SU-DHL-6 (cell line): ENCODE results near the gene GTF3C1.

ENCODE experiments used
- H2AFZ ChIP-seq: fragments of 200-600 bp; sonication (generic); 2 replicates; pipeline ENCODE4 v1.6.1; 2014; ENCODE audit warnings: low read depth, mild to moderate bottlenecking, moderate library complexity, mixed read lengths, antibody characterized with exemption, low read length; ENCODE audit not compliant: severe bottlenecking
- H3F3A ChIP-seq: fragments of 200-600 bp; shearing (Covaris generic); 2 replicates; pipeline ENCODE4 v1.6.0; 2016; ENCODE audit warnings: antibody characterized with exemption, mild to moderate bottlenecking; ENCODE audit not compliant: insufficient read depth
- H3K27ac ChIP-seq: fragments of 200-600 bp; sonication (generic); 2 replicates; pipeline ENCODE4 v1.5.1; 2016; ENCODE audit warnings: low read depth, mild to moderate bottlenecking, low read length, moderate library complexity, mixed read lengths
- H3K27me3 ChIP-seq: fragments of 200-600 bp; sonication (generic), shearing (Covaris generic); 2 replicates; pipeline ENCODE4 v1.6.0; 2014; ENCODE audit warnings: mild to moderate bottlenecking, low read length
- H3K36me3 ChIP-seq: fragments of 200-600 bp; sonication (generic); 2 replicates; pipeline ENCODE4 v1.6.1; 2014; ENCODE audit warnings: mild to moderate bottlenecking, low read length, mixed read lengths
- H3K4me2 ChIP-seq: fragments of 300-600, 200-600 bp; shearing (Covaris generic), sonication (generic); 2 replicates; pipeline ENCODE4 v1.6.0; 2014; ENCODE audit warnings: low read length, low read depth, mild to moderate bottlenecking; ENCODE audit not compliant: poor library complexity, severe bottlenecking
- H3K4me3 ChIP-seq: fragments of 200-600 bp; sonication (generic); 2 replicates; pipeline ENCODE4 v1.5.1; 2014; ENCODE audit warnings: antibody characterized with exemption, low read length, mild to moderate bottlenecking, mixed read lengths; ENCODE audit not compliant: insufficient read depth, poor library complexity, severe bottlenecking
- H3K79me2 ChIP-seq: fragments of 200-600 bp; sonication (generic); 2 replicates; pipeline ENCODE4 v1.6.1; 2014; ENCODE audit warnings: mild to moderate bottlenecking, low read length, moderate library complexity; ENCODE audit not compliant: insufficient read depth
- H3K9ac ChIP-seq: fragments of 200-600 bp; sonication (generic); 2 replicates; pipeline ENCODE4 v1.7.0; 2014; ENCODE audit warnings: mild to moderate bottlenecking, low read length
- H3K9me2 ChIP-seq: fragments of 200-600 bp; sonication (generic); replicated peaks from 2 replicates; pipeline ENCODE4 v1.6.1; 2014; ENCODE audit warnings: low read length; ENCODE audit not compliant: insufficient read depth
- H3K9me3 ChIP-seq: fragments of 200-600 bp; sonication (generic); 2 replicates; pipeline ENCODE4 v1.6.1; 2014; ENCODE audit warnings: low read length, mixed read lengths; ENCODE audit not compliant: insufficient read depth
- H4K20me1 ChIP-seq: fragments of 200-600 bp; sonication (generic); 2 replicates; pipeline ENCODE4 v1.6.1; 2014; ENCODE audit warnings: low read depth, mild to moderate bottlenecking, antibody characterized with exemption, low read length, moderate library complexity, mixed read lengths
- CTCF ChIP-seq: fragments of 200-600 bp; sonication (generic); IDR thresholded peaks from one replicate; pipeline ENCODE4 v1.5.1; 2017; ENCODE audit warnings: antibody characterized with exemption, mild to moderate bottlenecking, low read length, moderate library complexity; ENCODE audit not compliant: insufficient read depth, poor library complexity, severe bottlenecking
- EZH2phosphoT487 ChIP-seq: fragments of 200-600 bp; sonication (generic), shearing (Covaris generic); conservative IDR thresholded peaks from 2 replicates; pipeline ENCODE4 v1.6.1; 2018; ENCODE audit warnings: mild to moderate bottlenecking, antibody characterized with exemption, low read length, moderate library complexity, mixed read lengths

GTF3C1 gene

DNA sequence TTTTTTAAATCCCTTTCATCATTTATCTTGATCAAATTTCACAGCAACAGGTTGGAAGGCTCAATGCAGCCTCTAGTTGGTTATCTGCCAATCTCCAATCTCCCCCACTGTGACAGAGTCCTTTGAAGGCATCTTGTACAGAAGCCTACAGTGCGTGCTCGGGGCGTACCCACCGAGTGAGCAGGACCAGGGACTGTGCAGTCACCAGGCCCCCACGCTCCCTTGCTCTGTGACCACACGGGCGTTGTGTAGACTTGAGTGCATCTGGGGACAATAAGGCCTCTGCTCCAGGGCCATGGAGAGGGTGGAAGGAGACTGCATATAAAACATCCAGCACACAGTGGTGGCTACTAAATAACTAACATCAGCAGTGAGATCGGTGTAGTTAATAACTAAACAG lies 63.4 kb downstream of the GTF3C1 start:
- Histone ChIP-seq H3K79me2 (no peaks in the 10 kb centered on the region), H4K20me1 (no peaks in the 10 kb centered on the region), H3F3A (no peaks in the 10 kb centered on the region), H3K9ac (no peak overlapping the region), H3K36me3 (no peaks in the 10 kb centered on the region), H3K9me3 (no peaks in the 10 kb centered on the region), H3K27me3 (no peaks in the 10 kb centered on the region), H3K27ac (no peak overlapping the region), H3K4me3 (no peak overlapping the region), H3K9me2 (no peaks in the 10 kb centered on the region), H3K4me2 (no peak overlapping the region), H2AFZ (no peak overlapping the region)
- TF ChIP-seq EZH2phosphoT487 (no peak), CTCF (no peak)

GRCh38 chr16:27485811-27486210 lies 63.9 kb downstream of the GTF3C1 start:
- no peaks in the 10 kb centered on the region for H3K9me2 ChIP-seq
- no peak overlapping the region for H2AFZ ChIP-seq
- TF ChIP-seq EZH2phosphoT487 (no peak), CTCF (no peak)
- H3K27ac ChIP-seq = no peak overlapping the region
- H3F3A ChIP-seq = no peaks in the 10 kb centered on the region
- H3K27me3 ChIP-seq = no peaks in the 10 kb centered on the region
- H3K4me2 ChIP-seq = no peak overlapping the region
- no peaks in the 10 kb centered on the region for H3K36me3 ChIP-seq
- H3K9ac ChIP-seq = no peak overlapping the region
- H3K9me3 ChIP-seq = no peaks in the 10 kb centered on the region
- no peaks in the 10 kb centered on the region for H4K20me1 ChIP-seq
- H3K79me2 ChIP-seq = no peaks in the 10 kb centered on the region
- H3K4me3 ChIP-seq = no peak overlapping the region

DNA sequence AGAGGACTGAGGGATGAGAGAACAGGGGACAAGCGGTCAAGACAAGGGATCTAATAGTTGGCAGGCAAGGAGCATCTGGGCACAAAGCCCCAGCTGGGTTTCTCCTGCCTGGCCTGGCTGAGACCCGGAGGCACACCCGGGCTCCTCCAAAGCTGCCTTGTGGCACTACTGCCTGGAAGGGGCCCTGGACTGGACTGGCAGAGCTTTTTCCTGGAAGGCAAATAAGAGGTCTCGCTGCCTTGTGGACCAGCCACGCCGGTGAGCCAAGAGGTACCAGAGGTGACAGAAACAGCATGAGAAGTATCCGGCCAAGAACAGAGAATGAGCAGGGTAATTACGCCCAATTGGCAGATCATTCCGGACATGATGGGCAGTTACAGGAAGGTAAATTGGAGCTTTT lies 64.6 kb downstream of the GTF3C1 start:
- TF ChIP-seq EZH2phosphoT487 (no peak), CTCF (no peak)
- H3F3A ChIP-seq = no peaks in the 10 kb centered on the region

More for the DNA sequence above, 64.6 kb downstream of the GTF3C1 start:
- Histone ChIP-seq H4K20me1 (no peaks in the 10 kb centered on the region), H3K27me3 (no peaks in the 10 kb centered on the region), H3K9me2 (no peaks in the 10 kb centered on the region), H2AFZ (no peak overlapping the region), H3K27ac (no peak overlapping the region), H3K9me3 (no peaks in the 10 kb centered on the region), H3K4me2 (no peak overlapping the region), H3K79me2 (no peaks in the 10 kb centered on the region), H3K36me3 (no peaks in the 10 kb centered on the region), H3K9ac (no peak overlapping the region), H3K4me3 (no peak overlapping the region)
